ENCODE results near the gene RNF224.

DNA sequence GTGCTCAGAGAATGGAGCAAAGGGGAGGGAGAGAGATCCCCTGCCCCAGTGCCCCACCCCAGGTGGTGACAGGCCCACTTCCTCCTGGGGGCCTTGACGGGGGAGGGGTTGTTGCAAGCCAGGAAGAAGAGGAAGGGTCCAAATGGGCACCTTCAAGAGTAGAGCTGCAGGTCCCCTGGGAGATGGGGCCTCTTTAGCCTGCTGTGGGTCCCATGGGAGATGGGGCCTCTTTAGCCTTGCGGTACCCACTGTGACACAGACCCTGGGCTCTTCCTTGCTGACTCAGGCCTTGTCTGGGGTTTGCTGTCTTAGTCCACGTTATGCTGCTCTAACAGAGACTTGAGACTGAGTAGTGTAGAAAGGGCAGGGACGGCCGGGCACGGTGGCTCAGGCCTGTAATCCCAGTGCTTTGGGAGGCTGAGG lies 40.6 kb downstream of the RNF224 start:
- TF ChIP-seq CTCF (IDR thresholded peaks at IDR 0.05; ENCODE audit: low read depth, low read length) (no peak), EZH2phosphoT487 (IDR thresholded peaks at IDR 0.05; ENCODE audit: low read depth) (no peak)

Data from OCI-LY3 (cell line).